ENCODE data around the gene KHK.

DNA sequence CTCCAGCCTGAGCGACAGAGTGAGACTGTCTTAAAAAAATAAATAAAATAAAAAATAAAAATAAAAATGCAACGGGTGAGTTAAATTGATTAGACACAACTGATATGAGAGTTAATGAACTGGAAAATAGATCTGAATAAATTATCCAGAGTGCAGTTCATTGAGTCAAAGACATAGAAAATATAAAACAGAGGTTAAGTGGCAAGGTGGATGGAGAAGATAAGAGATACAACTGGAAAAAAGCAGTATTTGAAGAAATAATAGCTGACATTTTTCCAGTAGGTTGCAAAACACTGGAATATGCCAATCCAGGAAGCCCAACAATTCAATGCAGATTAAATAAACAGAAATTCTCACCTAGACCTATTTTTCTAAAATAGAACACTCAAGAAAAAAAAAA is 21.6 kb downstream of the KHK start:
- no peak for TF ChIP-seq POLR2A (IDR thresholded peaks at IDR 0.05; ENCODE audit: low read length)
- TF ChIP-seq GATA1 (IDR thresholded peaks at IDR 0.05; ENCODE audit: low read depth, low read length): no peak

Data from erythroblast (primary cell).